Activated effector memory CD4-positive, alpha-beta T cell treated with anti-CD3 and anti-CD28 coated beads, Interleukin-2, amount 50 U/mL, for 16 hours (primary cell): ENCODE data around the gene ASIC2.

Experiments used
- DNase-seq: peaks from one replicate; pipeline ENCODE4 v3.0.0-alpha.2; 2020

Gene ASIC2

DNA sequence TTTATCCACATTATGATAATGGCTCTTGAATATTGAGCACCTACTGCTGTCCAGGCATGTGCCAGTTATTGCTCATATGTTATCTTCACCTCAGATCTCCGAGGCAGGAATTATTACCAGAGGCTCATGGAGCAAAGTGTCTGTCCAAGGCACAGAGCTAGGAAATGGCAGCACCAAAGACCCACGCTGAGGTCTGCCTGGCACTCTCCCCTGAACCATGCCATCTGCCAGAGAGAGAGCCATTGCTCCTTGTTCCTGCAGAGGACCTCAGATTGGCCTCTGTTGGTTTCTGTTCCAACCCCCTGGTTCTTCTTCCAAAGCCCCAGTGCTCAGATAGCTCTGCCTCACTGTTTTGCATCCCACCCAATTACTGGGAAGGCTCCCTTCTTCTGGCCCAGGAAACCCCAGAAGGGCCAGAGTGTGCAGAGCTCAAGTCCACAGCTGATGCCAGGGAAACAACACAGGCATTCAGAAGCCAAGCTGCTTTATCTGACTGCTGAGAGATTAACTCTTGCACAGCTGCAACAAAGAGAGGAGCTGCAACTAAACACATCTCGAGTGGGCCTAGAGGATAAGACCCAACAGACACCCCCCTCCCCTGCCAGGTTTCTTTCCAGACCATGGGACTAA, 5.9 kb downstream of the ASIC2 start:
- DNase-seq: no peak

DNA sequence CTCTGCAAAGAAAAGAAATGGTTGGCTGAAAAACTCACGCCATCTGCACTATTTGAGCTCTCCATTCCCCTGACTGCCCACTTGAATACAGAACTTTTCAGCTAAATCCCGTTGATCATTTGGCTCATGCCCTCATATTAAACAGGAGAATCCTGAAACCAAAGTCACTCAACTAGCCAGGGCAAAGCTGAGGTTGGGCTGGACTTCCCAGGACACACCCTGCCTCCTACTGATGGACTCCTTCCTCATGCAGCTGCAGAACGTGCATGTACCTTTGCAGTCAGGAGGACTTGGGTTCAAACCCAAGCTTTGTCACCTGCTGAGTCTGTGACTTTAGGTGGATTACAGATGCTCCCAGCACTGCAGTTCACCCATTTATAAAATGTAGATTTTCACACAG, 7.7 kb downstream of the ASIC2 start:
- DNase-seq: no peak

DNA sequence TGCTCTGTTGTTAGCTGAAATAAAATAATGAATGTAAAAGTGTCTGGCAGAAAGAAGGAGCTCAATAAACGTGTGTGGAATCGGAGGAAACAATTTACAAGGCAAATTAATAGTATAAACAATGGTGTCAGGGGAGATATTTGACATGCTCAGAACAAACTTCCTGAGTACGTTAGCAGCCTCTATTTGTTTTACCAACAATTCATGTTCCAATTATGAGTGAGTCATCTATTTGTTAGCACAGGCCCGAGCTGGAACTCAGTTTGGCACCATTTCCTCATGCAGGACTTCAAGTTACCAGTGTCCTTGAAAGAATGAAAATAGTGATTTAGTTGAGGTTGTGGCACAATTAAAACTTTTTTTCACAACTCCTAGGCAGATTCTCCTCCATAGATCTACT, 9.1 kb downstream of the ASIC2 start:
- no peak for DNase-seq

DNA sequence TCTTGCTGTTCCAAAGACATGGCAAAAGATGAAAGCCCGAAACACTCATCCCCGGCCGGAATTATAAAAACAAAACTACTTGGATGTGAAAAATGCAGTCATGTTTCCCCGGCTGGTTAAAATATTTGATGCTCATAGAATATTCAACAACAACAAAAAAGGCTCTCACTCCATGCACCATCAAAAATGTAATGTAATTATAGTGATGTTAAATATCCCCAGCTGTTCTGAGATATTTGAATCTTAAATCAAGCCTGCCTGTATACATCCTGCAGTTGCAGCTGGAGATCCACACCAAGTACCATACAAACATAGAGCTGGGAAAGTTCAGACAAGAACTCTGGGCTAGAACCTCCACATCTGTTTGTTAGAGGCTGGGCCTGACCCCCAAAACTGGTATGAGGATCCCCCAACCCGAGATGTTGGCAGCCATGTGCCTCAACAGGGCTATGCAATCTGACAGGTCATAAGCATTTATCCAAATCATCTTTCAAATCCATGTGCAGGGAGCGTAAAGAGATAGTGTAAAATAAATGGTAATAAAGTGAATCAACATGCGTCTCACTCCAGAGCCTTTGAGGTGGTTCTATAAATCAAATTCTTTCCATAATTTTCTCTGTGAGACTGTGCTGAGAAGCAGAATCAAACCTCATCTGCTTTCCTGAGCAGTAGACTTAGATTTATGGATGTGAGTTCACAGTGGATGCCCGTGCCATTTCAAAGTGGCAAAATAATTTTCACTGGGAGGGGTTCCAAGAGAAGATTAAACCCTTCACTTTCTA, 12.7 kb downstream of the ASIC2 start:
- no peak for DNase-seq

DNA sequence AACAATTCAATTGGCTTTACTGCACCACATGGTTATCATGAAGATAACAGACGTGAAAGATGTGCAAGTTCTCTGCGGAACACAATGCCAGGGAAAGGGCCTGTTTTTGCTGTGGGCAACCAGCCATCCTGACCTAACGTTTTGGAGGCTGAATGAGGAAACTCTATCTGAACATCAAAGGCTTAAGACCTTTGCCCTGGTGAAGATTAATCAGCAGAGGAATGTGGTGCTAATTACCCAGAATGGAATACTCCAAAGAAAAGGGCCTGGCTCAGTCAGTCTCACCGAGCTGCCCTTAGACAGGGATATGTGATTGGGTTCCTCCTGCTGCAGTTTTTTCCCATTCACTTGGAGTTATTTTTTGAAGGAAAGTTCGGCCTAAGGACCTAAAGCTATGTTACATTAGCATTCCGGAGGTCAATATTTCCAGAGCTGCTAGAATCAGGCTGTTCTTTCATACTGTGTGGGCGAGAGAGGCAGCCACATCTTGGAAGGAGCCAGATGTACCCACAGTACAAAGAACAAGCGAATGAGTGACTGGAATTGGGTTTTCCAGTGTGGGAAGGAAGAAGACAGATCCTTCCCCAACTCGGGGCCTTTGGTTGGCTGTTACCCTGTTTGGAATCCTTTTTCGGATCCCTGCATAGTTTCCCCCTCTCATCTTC, 15.5 kb downstream of the ASIC2 start:
- DNase-seq: no peak

DNA sequence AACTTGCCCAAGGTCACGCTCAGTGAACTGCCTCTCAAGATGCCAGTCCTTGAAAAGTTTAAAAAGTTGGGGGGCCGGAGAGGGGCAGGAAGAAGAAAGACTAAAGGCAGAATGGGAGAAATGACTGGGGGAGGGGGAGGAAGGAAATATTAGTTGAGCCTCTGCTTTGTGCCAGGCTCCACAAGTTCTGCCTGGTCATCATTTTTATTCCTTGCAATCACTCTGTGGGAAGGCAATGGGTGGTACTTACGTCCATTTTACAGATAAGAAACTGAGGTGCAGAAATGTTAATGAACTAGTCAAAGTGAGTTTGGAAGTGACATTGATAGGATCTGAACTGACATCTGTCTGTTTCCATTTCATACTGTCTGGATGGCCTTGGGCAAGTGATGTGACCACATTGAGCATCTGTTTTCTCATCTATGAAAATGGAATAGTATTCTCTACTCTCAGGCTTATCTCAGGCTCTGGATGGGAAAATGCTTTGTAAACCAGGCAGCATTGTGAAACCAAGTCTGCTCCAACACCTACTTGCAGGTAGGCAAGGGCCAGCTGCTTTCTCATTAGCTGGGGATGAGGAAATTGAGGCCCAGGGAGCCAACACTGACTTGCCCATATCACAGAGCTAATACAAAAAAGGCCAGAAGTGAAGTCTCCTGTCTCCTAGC, 19.2 kb downstream of the ASIC2 start:
- no peak for DNase-seq

DNA sequence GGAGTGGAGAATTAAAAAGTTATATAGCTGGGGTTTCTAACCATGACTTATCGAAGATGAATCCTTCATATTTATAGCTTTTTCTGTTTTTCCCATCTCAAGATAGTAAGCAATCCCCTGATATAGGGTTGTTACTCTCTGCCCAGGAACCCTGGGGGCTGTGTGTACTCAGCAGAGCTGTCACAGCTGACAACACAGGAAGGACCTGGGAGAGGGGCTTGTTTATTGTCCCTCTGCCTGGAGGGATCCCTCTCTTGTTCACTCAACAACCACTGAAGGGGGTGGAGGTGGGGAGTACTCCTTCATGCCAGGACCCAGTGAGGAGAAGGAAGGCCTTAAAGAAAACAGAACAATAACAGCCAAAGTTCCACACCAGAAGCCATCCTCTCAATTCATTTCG, 19.8 kb downstream of the ASIC2 start:
- DNase-seq: no peak

DNA sequence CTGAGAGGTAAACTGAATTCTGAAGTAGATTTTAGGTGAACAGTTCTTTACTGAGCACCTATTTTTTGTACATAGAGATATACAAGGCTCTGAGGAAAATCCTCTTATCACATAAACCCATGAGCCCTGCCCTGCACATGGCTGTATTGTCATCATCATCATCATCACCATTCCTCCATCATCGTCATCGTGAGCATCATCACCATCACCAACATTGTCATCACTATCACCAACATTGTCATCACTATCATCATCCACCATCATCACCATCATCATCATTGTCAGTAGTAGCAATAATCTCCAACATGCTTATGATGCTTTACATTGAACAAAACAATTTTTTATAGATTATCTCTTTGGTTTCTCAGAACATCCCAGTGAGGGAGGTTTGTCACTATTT, 20.7 kb downstream of the ASIC2 start:
- DNase-seq: no peak

DNA sequence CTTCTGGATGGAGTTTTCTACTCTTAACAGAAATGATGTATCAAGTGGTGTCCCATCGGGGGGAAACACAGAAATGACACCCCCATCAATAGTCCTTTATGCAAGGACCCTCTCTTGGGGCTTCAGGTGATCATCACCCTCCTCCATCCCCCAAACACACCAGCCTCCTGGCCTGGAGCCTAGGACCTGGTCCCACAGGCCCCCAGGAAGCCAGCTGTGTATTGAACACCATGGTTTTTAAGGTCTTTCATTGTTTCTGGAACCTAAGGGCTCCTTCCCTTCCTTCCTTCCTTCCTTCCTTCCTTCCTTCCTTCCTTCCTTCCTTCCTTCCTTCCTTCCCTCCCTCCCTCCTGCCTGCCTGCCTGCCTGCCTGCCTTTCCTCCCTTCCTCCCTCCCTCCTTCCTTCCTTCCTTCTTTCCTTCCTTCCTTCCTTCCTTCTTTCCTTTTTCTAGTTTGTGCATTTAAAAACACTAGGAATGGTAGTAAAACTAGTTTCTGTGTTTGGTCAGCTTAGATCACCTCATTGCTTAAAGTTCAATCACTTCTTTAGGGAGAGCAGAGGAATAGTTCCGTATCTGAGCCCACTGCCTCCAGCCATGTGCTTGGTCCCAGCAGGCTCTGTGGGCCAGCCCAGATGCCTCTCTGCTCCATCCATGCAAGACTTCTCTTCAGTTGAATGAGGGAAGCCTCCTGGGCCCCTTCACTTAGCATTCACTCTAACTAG, 23.6 kb downstream of the ASIC2 start:
- no peak for DNase-seq

DNA sequence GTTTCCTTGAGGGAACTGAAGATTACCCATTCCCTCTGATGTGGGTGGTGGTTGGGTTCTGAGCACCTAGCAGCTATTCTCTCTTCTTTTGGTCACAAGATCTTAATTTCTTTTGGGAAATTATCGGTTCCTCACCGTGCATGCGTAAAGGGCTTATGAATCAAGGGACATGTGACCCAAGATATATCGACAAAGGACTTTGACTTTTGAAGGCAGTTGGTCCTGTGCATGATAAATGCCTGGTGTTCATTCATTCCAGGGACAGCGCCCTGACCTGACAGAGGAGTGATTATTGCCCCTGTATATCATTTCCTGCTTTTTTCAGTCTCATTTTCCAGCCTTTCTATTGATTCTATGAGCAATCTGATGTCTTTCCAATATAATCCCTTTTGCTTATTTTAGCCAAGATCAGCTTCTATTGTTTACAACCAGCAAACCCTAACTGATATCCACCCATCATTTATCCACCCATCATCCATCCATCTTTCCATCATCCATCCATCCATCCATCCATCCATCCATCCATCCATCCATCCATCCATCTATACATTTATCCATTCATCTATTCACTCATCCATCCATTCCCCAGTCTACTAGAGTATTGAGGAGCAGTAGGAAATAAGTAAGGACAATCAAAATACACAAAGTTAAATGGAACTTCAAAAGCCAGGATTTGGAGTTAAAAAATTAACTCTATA, 25.1 kb downstream of the ASIC2 start:
- no peak for DNase-seq

DNA sequence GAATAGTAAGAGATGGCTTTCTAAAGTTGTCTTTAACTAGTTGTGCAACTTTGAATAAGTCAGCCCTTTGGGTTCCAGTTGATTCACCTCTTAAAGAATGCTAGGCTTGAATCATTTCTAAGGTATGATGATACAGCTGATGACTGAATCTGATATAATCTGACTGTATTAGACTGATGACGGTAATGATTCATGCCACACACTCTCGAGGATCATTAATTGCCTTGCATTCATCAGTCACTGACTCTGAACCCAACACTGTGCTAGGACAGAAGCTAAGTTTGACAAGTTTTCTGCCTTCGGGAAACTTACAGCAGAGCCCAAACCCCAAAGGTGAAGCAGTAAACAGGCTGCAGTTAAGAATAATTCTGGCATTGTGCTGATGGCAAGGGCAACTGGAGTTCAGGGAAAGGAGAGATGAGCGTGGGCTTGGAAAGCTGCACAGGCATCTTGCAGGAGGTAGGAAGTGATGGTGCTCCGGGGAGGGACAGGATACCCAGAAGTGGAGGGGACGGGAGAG, 25.8 kb downstream of the ASIC2 start:
- no peak for DNase-seq

DNA sequence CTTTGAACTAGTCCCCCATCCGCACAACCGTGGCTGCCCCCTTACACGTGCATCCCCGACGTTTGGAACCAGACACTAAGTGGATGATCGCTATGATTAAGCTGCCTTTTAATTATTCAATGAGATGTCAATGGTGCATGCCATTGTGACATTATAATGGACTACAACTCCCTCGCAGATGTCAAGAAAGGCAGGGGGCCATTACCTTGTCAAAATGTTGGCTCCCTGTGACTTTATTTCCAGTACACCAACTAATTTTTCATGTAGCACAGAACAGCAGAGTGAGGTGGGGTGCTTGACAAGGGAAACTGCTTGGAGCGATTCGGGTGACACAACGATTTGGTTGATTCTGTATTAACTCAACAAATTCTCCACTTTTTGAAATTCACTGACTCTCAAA, 26.5 kb downstream of the ASIC2 start:
- DNase-seq: no peak

DNA sequence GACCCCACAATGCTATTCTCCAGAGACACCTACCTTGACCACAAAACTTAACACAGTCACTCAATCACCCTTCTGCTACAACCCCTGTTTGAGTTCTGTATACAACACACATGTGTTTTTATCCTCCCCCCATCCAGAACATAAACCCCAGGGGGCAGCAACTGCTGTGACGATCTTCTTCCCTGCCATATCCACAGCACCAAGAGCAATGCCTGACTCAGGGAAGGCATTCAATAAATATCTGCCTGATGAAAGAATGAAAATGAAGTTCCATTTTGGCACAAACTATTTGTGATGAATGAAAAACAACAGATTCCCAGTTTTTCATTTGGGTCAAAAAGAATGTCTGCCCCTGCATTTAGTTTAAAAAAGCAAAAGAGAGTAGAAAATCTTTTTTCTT, 27.0 kb downstream of the ASIC2 start:
- no peak for DNase-seq

DNA sequence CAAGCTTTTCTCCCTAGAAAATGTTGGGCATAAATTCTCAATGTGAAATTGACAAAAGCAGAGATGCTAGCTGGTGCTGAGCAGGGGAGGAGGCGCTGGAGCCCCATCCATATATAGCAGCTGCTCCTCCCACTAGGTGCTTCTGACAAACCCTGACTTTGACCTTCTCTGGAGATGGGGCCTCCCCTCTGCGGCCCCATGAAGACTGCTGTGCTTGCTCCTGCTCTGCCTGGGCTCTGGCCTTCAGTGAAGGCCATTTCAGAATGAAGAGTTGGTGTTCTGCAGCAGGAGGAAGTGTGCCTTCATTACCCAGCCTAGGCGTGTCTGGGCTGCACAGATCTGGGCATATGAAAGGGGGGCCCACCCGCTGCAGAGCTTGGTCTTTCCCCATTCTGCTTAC, 29.7 kb downstream of the ASIC2 start:
- DNase-seq: no peak

DNA sequence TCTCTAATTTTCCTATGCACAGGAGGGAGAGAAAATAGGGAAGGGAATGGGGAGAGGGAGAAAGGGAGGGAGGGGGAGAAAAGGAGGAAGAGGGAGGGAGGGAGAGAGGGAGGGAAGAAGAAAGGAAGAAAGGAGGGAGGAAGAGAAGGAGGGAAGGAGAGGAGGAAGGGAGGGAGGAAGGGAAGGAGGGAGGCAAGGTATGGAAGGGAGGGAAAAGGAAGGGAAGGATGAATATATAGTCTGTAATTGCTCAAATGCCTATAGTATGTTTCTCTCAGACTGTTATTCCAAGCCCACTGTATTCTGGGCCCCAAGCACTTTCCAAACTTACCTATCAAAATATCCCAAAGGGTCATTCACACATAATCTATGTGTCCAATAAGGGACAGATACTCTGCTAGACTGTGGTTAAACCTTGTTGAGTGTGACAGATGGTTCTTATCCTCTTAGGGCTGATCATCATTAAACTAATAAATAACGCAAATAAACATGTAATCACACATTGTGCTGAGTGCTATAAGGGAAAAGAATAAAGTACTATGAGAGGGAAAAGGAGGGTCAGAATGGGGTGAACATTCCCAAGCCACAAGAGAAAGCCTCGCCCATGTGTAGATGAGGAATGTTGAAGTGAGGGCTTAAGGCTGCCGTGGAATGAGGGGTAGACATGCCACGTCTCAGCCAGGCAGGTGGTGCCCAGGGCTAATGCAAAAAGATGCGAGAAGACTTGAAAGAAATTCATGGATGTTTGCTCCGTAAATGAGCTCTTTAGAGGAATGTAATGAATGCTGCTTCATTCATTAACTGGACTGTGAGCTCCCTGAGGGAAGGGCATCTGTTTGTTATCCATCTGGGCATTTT, 30.6 kb downstream of the ASIC2 start:
- no peak for DNase-seq

DNA sequence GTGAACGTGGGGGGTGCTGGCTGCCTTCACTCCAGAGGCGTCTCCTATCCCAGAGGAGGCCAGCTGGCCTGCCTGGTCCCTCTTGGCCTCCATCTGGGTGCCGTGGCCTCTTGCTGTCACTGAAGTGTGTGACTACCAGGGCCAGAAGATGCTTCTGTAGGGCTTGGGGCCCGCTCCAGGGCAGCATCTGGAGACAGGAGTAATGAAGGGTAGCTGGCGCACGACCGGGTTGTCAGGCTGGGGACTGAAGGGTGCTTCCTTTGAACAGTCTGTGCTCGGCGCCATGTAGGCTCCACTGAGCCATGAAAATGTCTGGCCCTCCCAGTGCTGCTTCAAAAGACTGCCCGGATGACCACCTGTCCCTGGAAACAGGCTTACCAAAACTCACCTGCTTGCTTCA, 31.3 kb downstream of the ASIC2 start:
- DNase-seq: no peak

DNA sequence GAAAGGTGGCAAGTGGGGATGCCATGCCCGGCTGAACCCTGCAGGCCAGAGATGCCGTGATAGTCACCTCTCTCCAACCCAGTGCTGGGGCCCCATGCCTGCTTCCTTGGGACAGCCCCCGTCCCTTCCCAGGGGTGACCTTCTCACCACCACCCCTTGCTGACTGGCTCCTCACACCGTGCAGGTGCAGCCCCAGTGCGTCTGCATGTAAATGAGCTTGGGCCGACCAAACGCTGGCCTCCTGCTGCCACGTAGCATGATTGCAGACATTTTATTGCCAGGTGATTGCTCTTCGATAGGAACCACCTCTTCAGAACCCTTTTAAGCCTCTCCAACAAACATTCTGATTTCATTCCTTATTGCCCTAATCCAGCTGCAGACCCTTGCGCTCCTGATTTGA, 32.5 kb downstream of the ASIC2 start:
- no peak for DNase-seq

DNA sequence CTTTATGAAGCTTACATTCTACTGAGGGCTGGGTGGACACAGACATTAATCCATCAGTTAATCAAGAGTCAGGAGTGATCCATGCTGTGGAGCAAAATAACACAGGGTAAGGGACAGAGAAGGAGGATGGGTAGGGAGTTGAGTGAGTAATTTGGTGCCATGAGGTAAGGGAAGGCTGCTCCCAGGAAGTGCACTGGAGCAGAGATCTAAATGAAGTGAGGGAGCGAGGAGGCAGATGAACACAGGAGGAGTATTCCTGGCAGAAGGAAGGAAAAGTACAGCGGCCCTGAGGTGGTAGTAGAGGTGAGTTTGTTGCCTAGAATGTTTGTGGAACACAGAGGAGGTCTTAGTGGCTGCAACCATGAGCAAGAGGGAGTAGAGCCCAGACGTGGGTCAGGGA, 34.8 kb downstream of the ASIC2 start:
- DNase-seq: no peak

DNA sequence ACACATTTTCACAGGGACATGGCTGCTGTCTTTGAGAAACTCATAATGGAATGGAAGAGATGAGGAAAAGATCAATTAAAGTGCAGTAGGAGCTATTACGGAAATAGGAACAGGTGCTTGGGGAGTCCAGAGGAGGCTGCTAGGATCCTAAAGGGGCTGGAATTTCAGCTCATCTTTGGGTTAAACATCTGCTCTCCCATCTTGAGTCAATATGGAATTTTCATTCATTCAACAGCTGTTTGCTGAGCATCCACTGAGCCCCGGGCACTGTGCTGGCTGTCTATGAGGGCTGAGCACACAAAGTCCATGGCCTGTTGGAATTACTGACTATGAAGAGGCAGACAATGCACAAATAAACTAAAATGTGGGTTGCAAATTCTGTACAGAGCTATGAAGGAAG, 47.9 kb downstream of the ASIC2 start:
- no peak for DNase-seq

DNA sequence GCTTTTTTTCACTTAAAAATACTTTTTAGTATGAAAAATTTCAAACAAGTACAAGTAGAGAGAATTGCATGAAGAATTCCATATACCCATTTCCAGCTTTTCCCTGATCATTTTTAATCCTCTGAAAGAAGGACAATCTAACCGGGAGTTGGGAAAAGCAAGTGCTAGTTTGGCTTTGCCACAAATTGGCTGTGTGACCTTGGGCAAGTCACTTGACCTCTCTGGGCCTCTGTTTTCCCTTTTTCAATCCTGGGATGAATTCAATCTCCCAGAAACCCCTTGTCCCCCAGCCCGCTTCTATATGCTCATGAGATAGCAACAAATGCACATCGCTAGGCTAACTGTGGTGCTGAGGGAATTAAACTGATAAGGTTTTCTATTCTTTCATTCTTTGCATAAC, 49.4 kb downstream of the ASIC2 start:
- DNase-seq: no peak
